ENCODE measurements around the gene ARNT2.

ARNT2 gene

GRCh38 chr15:80445300-80446041 lies 41.3 kb downstream of the ARNT2 start:
- no peak for DNase-seq (ENCODE audit: extremely low read depth, low read depth)
- no peak overlapping the region for H3K4me3 ChIP-seq (replicated peaks; ENCODE audit: low read depth, low read length)
- no peak for TF ChIP-seq CTCF (IDR thresholded peaks at IDR 0.05; ENCODE audit: low read depth, low read length, missing control alignments)

GRCh38 chr15:80447077-80447476 lies 42.9 kb downstream of the ARNT2 start:
- DNase-seq (ENCODE audit: extremely low read depth, low read depth) = no peak
- H3K4me3 ChIP-seq (replicated peaks; ENCODE audit: low read depth, low read length) = no peak overlapping the region
- TF ChIP-seq CTCF (IDR thresholded peaks at IDR 0.05; ENCODE audit: low read depth, low read length, missing control alignments) = no peak

- DNase-seq (ENCODE audit: extremely low read depth, low read depth) = no peak
Observed at GRCh38 chr15:80449825-80450224, 45.6 kb downstream of the ARNT2 start.

GRCh38 chr15:80450811-80451321 lies 46.7 kb downstream of the ARNT2 start:
- no peak for TF ChIP-seq CTCF (IDR thresholded peaks at IDR 0.05; ENCODE audit: low read depth, low read length, missing control alignments)

More at GRCh38 chr15:80449825-80450224, 45.6 kb downstream of the ARNT2 start:
- H3K4me3 ChIP-seq (replicated peaks; ENCODE audit: low read depth, low read length) = no peak overlapping the region
- no peak for TF ChIP-seq CTCF (IDR thresholded peaks at IDR 0.05; ENCODE audit: low read depth, low read length, missing control alignments)

GRCh38 chr15:80452166-80452565 lies 48.0 kb downstream of the ARNT2 start:
- H3K4me3 ChIP-seq (replicated peaks; ENCODE audit: low read depth, low read length) = no peak overlapping the region
- no peak for TF ChIP-seq CTCF (IDR thresholded peaks at IDR 0.05; ENCODE audit: low read depth, low read length, missing control alignments)
- no peak for DNase-seq (ENCODE audit: extremely low read depth, low read depth)

More at GRCh38 chr15:80450811-80451321, 46.7 kb downstream of the ARNT2 start:
- H3K4me3 ChIP-seq (replicated peaks; ENCODE audit: low read depth, low read length) = no peak overlapping the region
- DNase-seq (ENCODE audit: extremely low read depth, low read depth) = no peak

DNA sequence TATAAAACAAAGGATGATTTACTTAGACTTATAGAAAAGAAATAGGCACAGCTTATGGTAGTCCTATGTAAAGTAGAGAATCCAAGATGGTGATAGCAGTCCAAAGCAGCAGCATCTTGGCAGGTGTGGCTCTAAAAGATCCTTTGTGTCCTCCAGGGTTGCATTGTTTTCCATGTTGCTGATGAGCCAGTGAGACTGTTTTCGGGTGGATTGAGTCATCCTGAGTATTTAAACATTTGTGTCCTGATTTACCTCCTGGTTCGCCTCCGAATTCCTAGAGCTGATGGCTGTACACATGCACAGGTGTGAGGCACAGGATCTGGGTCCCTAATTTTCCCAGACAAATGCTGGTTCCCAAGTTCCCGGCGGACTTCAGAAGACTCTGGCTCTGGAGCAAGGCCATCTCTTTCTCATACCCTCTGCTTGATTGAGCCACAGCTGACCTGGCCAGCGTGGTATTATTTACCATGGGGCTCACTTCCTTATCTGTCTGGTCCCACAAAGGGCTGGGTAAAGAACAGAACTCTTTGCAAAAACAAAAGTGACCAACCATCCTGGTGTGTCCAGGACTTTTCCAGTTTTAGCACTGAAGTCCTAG lies 51.0 kb downstream of the ARNT2 start:
- DNase-seq (ENCODE audit: extremely low read depth, low read depth) = no peak
- H3K4me3 ChIP-seq (replicated peaks; ENCODE audit: low read depth, low read length) = no peak overlapping the region
- TF ChIP-seq CTCF (IDR thresholded peaks at IDR 0.05; ENCODE audit: low read depth, low read length, missing control alignments) = no peak

Measured in HFF-Myc (cell line).